ENCODE results near the gene RALBP1.
A peak's percentile ranks its signal among the peaks of the same experiment; 100 is the strongest.
"Not testable (repeated sequence)": the region's sequence is repeated elsewhere in the genome, so short reads cannot be mapped to it uniquely, and the experiment has no call there.

The RALBP1 gene

GRCh38 chr18:9454061-9454703 lies 21.1 kb upstream of the RALBP1 start:
- no peak for DNase-seq (ENCODE audit: low spot score)

- no peak for DNase-seq (ENCODE audit: low spot score)
Measured at GRCh38 chr18:9455718-9456511, 19.4 kb upstream of the RALBP1 start.

- DNase-seq (ENCODE audit: low spot score): no peak
Measured at GRCh38 chr18:9466127-9466526, 9.2 kb upstream of the RALBP1 start.

- no peak for DNase-seq (ENCODE audit: low spot score)
Measured at GRCh38 chr18:9466846-9467245, 8.5 kb upstream of the RALBP1 start.

GRCh38 chr18:9468998-9469397 lies 6.3 kb upstream of the RALBP1 start:
- no peak for DNase-seq (ENCODE audit: low spot score)

GRCh38 chr18:9469685-9470084 lies 5.6 kb upstream of the RALBP1 start:
- no peak for DNase-seq (ENCODE audit: low spot score)

GRCh38 chr18:9474108-9474982 lies 968 bp upstream of the RALBP1 start:
- DNase-seq (ENCODE audit: low spot score): peak; percentile 81

- peak; percentile 26 for DNase-seq (ENCODE audit: low spot score)
Measured at GRCh38 chr18:9475643-9476591, 604 bp downstream of the RALBP1 start.

GRCh38 chr18:9476949-9477348 lies 1.6 kb downstream of the RALBP1 start:
- DNase-seq (ENCODE audit: low spot score): not testable (repeated sequence)

- DNase-seq (ENCODE audit: low spot score): no peak
Measured at GRCh38 chr18:9477509-9477908, 2.2 kb downstream of the RALBP1 start.

- DNase-seq (ENCODE audit: low spot score): no peak
Measured at GRCh38 chr18:9478545-9478944, 3.2 kb downstream of the RALBP1 start.

- DNase-seq (ENCODE audit: low spot score): no peak
Measured at GRCh38 chr18:9482790-9483189, 7.5 kb downstream of the RALBP1 start.

- no peak for DNase-seq (ENCODE audit: low spot score)
Measured at GRCh38 chr18:9483526-9483925, 8.2 kb downstream of the RALBP1 start.

- not testable (repeated sequence) for DNase-seq (ENCODE audit: low spot score)
Measured at GRCh38 chr18:9484856-9485255, 9.5 kb downstream of the RALBP1 start.

- DNase-seq (ENCODE audit: low spot score): no peak
Measured at GRCh38 chr18:9488538-9488937, 13.2 kb downstream of the RALBP1 start.

GRCh38 chr18:9494778-9495331 lies 19.5 kb downstream of the RALBP1 start:
- no peak for DNase-seq (ENCODE audit: low spot score)

GRCh38 chr18:9495465-9495864 lies 20.2 kb downstream of the RALBP1 start:
- DNase-seq (ENCODE audit: low spot score): no peak

- no peak for DNase-seq (ENCODE audit: low spot score)
Measured at GRCh38 chr18:9495916-9496705, 20.8 kb downstream of the RALBP1 start.

- DNase-seq (ENCODE audit: low spot score): no peak
Measured at GRCh38 chr18:9506046-9506792, 30.9 kb downstream of the RALBP1 start.
